ENCODE measurements around the gene FRAT1. TPM values are rescaled to one million over a fixed set of nuclear protein-coding genes. Genes with fewer than 3 reads are reported as not detected.

FRAT1 gene
- polyA plus RNA-seq, 1 donor (not counting 4 experiments of a cell fraction or from before 2014, with no cell fraction given): 0.34 TPM

DNA sequence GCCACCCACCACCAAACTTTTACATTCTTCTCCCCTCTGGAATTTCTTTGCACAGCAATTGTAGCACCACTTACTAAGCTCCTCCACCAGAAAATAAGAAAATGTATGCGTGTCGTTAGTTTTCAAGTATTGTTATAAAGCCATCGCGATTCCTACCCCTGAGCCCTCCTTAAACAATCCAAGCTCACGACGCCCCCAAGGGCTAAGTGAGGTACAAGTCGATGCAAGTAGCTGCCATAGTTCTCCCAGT lies 14.2 kb downstream of the FRAT1 start:
- no peaks in the 10 kb centered on the region for H3K27me3 ChIP-seq (ENCODE audit: control insufficient read depth, extremely low read depth, insufficient read depth, low read length)
- DNase-seq (ENCODE audit: low read depth, low spot score) (no peak), FAIRE-seq (no peak)
- peaks cover 0 to 2% of the 10 kb centered on the region in 2 experiments for H3K36me3 ChIP-seq (ENCODE audit: control insufficient read depth in 2 of 2, extremely low read depth in 1 of 2, insufficient read depth in 2 of 2, low read length in 2 of 2)
- peak overlapping the region; percentile 96 for H3K9ac ChIP-seq (ENCODE audit: control insufficient read depth, extremely low read depth, insufficient read depth, low read length)
- H3K79me2 ChIP-seq (ENCODE audit: control insufficient read depth, insufficient read depth, low read length): peaks cover 24% of the 10 kb centered on the region
- H3K4me1 ChIP-seq (ENCODE audit: control insufficient read depth, extremely low read depth, insufficient read depth, low read length): peaks cover 31% of the 10 kb centered on the region
- H3K4me3 ChIP-seq (ENCODE audit: control insufficient read depth in 2 of 3, extremely low read depth in 1 of 3, insufficient read depth in 2 of 3, low read depth in 1 of 3, low read length in 3 of 3): peak overlapping the region; percentile 77 to 91 (median 82)
- no peaks in the 10 kb centered on the region for H4K20me1 ChIP-seq (ENCODE audit: control insufficient read depth, extremely low read depth, insufficient read depth, low read length)
- peak overlapping the region; percentile 95 for H3K27ac ChIP-seq (ENCODE audit: control insufficient read depth, insufficient read depth, low read length)
- dilution Hi-C loops (cut with MboI; ENCODE audit: extremely low pct_ligation_motif_present, low sequenced_read_pairs): no loop called here
- H2AFZ ChIP-seq (ENCODE audit: control insufficient read depth, low read length): no peak overlapping the region
- no peaks in the 10 kb centered on the region for H3K9me3 ChIP-seq (ENCODE audit: control insufficient read depth, low read depth, low read length)
- peak in 2 of 3 experiments; percentile 5 to 18 for TF ChIP-seq CTCF (optimal IDR thresholded peaks at IDR 0.05 in 1 of 3, IDR thresholded peaks at IDR 0.05 in 1 of 3, conservative IDR thresholded peaks at IDR 0.05 in 1 of 3; ENCODE audit: extremely low read depth in 1 of 3, insufficient read depth in 2 of 3, low read length in 3 of 3)
- TF ChIP-seq EZH2 (IDR thresholded peaks at IDR 0.05; ENCODE audit: low read length): no peak
- H3K9me1 ChIP-seq (ENCODE audit: control insufficient read depth, extremely low read depth, insufficient read depth, low read length): no peaks in the 10 kb centered on the region
- H3K4me2 ChIP-seq (ENCODE audit: control insufficient read depth, extremely low read depth, insufficient read depth, low read depth, low read length): peak overlapping the region; percentile 93

DNA sequence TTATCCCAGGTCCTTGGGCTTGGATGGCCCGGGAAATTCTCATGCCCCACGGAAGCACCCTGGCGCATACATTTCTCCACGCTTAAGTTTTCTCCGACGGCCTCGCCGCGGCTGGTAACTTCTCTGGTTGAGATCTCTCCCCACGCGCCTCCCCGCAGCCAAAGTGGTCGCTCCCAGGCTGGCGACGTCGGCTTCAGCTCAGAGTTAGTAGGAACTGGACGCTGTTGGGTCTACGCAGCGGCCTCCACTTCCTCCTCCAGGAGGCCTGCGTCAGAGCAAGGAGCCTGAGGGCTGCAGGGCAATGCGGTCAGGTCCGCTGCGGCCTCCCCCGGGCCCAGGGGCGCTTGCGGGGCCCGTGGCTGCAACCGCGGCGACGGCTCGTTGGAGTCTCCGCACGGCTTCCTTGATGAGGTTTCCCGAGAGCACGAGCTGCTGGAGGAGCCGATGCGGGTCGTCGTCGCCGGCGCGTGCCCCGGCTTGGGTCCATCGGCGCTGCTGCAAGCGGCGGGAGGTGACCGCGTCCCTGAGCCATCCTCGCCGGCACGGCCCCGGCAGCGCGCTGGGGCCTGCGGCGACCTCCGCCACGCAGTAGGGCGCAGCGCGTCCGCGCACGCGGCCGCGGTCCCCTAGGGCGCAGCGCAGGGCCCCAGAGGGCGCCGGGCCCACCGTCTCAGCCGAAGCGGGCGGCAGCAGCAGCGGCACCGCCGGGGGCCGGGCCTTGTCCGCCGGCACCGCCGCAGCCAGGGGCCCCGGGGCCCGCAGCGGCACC lies 14.7 kb downstream of the FRAT1 start:
- FAIRE-seq: no peak

More for the DNA sequence above, 14.7 kb downstream of the FRAT1 start:
- peak overlapping the region; percentile 77 to 91 (median 82) for H3K4me3 ChIP-seq (ENCODE audit: control insufficient read depth in 2 of 3, extremely low read depth in 1 of 3, insufficient read depth in 2 of 3, low read depth in 1 of 3, low read length in 3 of 3)
- no peaks in the 10 kb centered on the region for H3K9me1 ChIP-seq (ENCODE audit: control insufficient read depth, extremely low read depth, insufficient read depth, low read length)
- dilution Hi-C loops (cut with MboI; ENCODE audit: extremely low pct_ligation_motif_present, low sequenced_read_pairs): no loop called here
- peak overlapping the region; percentile 96 for H3K9ac ChIP-seq (ENCODE audit: control insufficient read depth, extremely low read depth, insufficient read depth, low read length)
- TF ChIP-seq CTCF (optimal IDR thresholded peaks at IDR 0.05 in 1 of 3, IDR thresholded peaks at IDR 0.05 in 1 of 3, conservative IDR thresholded peaks at IDR 0.05 in 1 of 3; ENCODE audit: extremely low read depth in 1 of 3, insufficient read depth in 2 of 3, low read length in 3 of 3) (no peak), EZH2 (IDR thresholded peaks at IDR 0.05; ENCODE audit: low read length) (no peak)
- H2AFZ ChIP-seq (ENCODE audit: control insufficient read depth, low read length): peak overlapping the region; percentile 55
- H4K20me1 ChIP-seq (ENCODE audit: control insufficient read depth, extremely low read depth, insufficient read depth, low read length): no peaks in the 10 kb centered on the region
- H3K36me3 ChIP-seq (ENCODE audit: control insufficient read depth in 2 of 2, extremely low read depth in 1 of 2, insufficient read depth in 2 of 2, low read length in 2 of 2): no peaks in the 10 kb centered on the region
- peaks cover 31% of the 10 kb centered on the region for H3K4me1 ChIP-seq (ENCODE audit: control insufficient read depth, extremely low read depth, insufficient read depth, low read length)
- DNase-seq (ENCODE audit: low read depth, low spot score): no peak
- H3K4me2 ChIP-seq (ENCODE audit: control insufficient read depth, extremely low read depth, insufficient read depth, low read depth, low read length): peak overlapping the region; percentile 93
- H3K27ac ChIP-seq (ENCODE audit: control insufficient read depth, insufficient read depth, low read length): peak overlapping the region; percentile 95
- peaks cover 24% of the 10 kb centered on the region for H3K79me2 ChIP-seq (ENCODE audit: control insufficient read depth, insufficient read depth, low read length)
- H3K27me3 ChIP-seq (ENCODE audit: control insufficient read depth, extremely low read depth, insufficient read depth, low read length): no peaks in the 10 kb centered on the region
- H3K9me3 ChIP-seq (ENCODE audit: control insufficient read depth, low read depth, low read length): no peaks in the 10 kb centered on the region
